Heart right ventricle (tissue), 16 donors: ENCODE measurements around the gene ATP8B1. TPM values are rescaled to one million over a fixed set of nuclear protein-coding genes. Genes with fewer than 3 reads are reported as not detected.

ENCODE experiments used
- ATAC-seq, 8 donors: fragments of 200-7000 bp; cut with Tn5 transposase; one replicate each; pipeline ENCODE4 v1.9.1; 2020; ENCODE audit warnings: mild to moderate bottlenecking in 8 of 8, moderate library complexity in 8 of 8, moderate number of reproducible peaks in 1 of 8
- DNase-seq, 2 donors: peaks; one replicate each; pipeline ENCODE4 v3.0.0-alpha.2; 2020
- H3K27ac ChIP-seq, 10 donors: fragments of 200-600 bp; sonication (generic) in 2 of 10; one replicate each; pipeline versions ENCODE4 v1.5.0 to v1.8.0; 2020 to 2022; ENCODE audit warnings: mild to moderate bottlenecking in 3 of 10
- H3K27me3 ChIP-seq, 7 donors: fragments of 200-600 bp; one replicate each; pipeline ENCODE4 v1.8.0; 2021 to 2022; ENCODE audit warnings: mild to moderate bottlenecking in 2 of 7
- H3K36me3 ChIP-seq, 9 donors: fragments of 200-600 bp; sonication (generic) in 1 of 9; one replicate each; pipeline versions ENCODE4 v1.5.0 to v1.8.0; 2020 to 2022; ENCODE audit warnings: mild to moderate bottlenecking in 2 of 9
- H3K4me1 ChIP-seq, 9 donors: fragments of 200-600 bp; sonication (generic) in 1 of 9; one replicate each; pipeline versions ENCODE4 v1.5.0 to v1.8.0; 2020 to 2022; ENCODE audit warnings: mild to moderate bottlenecking in 4 of 9
- H3K4me3 ChIP-seq, 10 donors: fragments of 200-600 bp; sonication (generic) in 2 of 10; one replicate each; pipeline versions ENCODE4 v1.5.0 to v1.8.0; 2020 to 2022; ENCODE audit warnings: mild to moderate bottlenecking in 7 of 10, moderate library complexity in 2 of 10
- H3K9me3 ChIP-seq, 11 donors: fragments of 200-600 bp in 10 of 11; sonication (generic) in 2 of 11; one replicate each; pipeline versions ENCODE4 v1.5.0 to v1.8.0; 2013 to 2022; ENCODE audit warnings: mild to moderate bottlenecking in 2 of 11, control low read depth in 1 of 11, moderate library complexity in 1 of 11
- WGBS, 2 donors: extraction: QIAGEN DNeasy Blood & Tissue Kit; methylation state at CpG; one replicate each; pipeline ENCODE4 v1.1.7; 2013; ENCODE audit warnings: inconsistent platforms in 1 of 2; 5-methylcytosine and 5-hydroxymethylcytosine counted together
- intact Hi-C, 10 donors: fragments of 100-400 bp; cut with DNase I; formaldehyde crosslinking; loops; one replicate each; pipeline versions ENCODE4 v1.11.1 to v1.14.2; 2022
- polyA plus RNA-seq, 2 donors: library from polyadenylated mRNA; stranded (reverse); fragments of 200-250 nt; gene quantifications; one replicate each; pipeline ENCODE4 v1.2.3, GENCODE V29; 2013
- total RNA-seq, 10 donors: library from RNA; stranded (reverse); fragmentation: NEBNext Ultra II Directional in 3 of 10; extraction: Animal tissue kit (Norgen Biotek cat#: 25700) in 3 of 10; gene quantifications; one replicate each; pipeline versions ENCODE4 v1.2.1 to v1.2.4, GENCODE V29; 2021 to 2023
- TF ChIP-seq, protein P1 (sequence below), 9 donors: fragments of 200-600 bp; sonication (generic) in 2 of 9; IDR thresholded peaks; one replicate each; pipeline versions ENCODE4 v1.5.0 to v1.8.0; 2021 to 2022; ENCODE audit warnings: antibody characterized with exemption in 9 of 9, mild to moderate bottlenecking in 5 of 9, moderate library complexity in 1 of 9
- donor health status: Arrhythmogenic right ventricular cardiomyopathy.
- donor health status: ischemic (EF 13 %, LVEDD 7.1; RV severe dilation, severe dysfunction).
- donor health status: healthy with polysubstance abuse.
- donor health status: DM: no; HTN: yes; CAD: no.
- donor health status: DM: no; HTN: no; CAD: no.
- donor health status: ischemic (EF 25% LVEDD 6.9; RV normal size, moderate dysfunction).
- donor health status: ischemic (EF 25% LVEDD 5.7; RV mildly dilated, moderate dysfunction).
- donor health status: healthy.
- donor health status: DM: yes; HTN: yes; CAD: no.
- donor health status: Ischemic cardiomyopathy.
- donor health status: ischemic (EF 35%, LVEDD 5.7; RV mildly dilated, moderate dysfunction).
- donor health status: nonischemic (EF 11% LVEDD 7.7; RV severe dilation, severe dysfunction).
- donor health status: DM: yes; HTN: yes; CAD: no.
- donor health status: PGD.
- donor health status: ischemic (EF 29% LVEDD 5.4; RV normal size, mild dysfunction).
- donor health status: nonischemic (EF 23%, LVEDD 6.1; RV moderate dilation, normal function).

The ATP8B1 gene
- total and polyA plus RNA-seq, 12 donors: 2.7 to 16.5 (median 7.2) TPM

DNA sequence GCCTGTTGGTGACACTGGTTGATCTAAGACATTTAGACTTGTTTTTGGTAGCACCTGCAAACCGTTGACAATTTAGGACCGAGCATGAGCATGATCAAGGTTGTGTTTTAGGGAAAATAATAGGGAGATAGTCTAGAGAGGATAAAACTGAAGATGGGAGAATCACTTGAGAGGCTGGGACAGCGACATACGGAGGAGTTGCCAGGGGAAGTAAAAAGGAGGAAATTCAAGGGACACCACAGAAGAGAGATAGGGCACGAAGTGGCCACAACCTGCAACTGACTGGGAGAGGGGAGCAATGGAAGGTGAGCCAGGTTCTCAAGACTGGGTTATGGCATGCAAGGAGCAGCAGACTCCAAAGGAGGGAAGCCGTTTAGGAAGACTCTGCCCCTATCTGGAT is 1.4 kb upstream of the ATP8B1 start:
- Histone ChIP-seq H3K4me1 (peaks cover 0 to 70% (median 44%) of the 10 kb centered on the region in 9 donors), H3K27me3 (peaks cover 0 to 43% (median 0%) of the 10 kb centered on the region in 7 donors), H3K4me3 (no peak overlapping the region), H3K36me3 (no peaks in the 10 kb centered on the region), H3K27ac (peak overlapping the region in 2 of 10 donors; percentile 95 to 97), H3K9me3 (no peaks in the 10 kb centered on the region)
- intact Hi-C loops: loop anchor here in 6 of 10 donors (5.0 to 10.0 kb wide), 6 partner anchors 90 to 182 kb away; partner anchors contain the start of gene NARS1 (in 1 of the 6)
- DNase-seq: no peak
- TF ChIP-seq, protein P1, sequence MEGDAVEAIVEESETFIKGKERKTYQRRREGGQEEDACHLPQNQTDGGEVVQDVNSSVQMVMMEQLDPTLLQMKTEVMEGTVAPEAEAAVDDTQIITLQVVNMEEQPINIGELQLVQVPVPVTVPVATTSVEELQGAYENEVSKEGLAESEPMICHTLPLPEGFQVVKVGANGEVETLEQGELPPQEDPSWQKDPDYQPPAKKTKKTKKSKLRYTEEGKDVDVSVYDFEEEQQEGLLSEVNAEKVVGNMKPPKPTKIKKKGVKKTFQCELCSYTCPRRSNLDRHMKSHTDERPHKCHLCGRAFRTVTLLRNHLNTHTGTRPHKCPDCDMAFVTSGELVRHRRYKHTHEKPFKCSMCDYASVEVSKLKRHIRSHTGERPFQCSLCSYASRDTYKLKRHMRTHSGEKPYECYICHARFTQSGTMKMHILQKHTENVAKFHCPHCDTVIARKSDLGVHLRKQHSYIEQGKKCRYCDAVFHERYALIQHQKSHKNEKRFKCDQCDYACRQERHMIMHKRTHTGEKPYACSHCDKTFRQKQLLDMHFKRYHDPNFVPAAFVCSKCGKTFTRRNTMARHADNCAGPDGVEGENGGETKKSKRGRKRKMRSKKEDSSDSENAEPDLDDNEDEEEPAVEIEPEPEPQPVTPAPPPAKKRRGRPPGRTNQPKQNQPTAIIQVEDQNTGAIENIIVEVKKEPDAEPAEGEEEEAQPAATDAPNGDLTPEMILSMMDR (IDR thresholded peaks at IDR 0.05): no peak
- WGBS, 2 donors: 77 to 89% methylated on average over 6 of the region's 6 CpGs
- ATAC-seq: no peak

- H3K9me3 ChIP-seq: no peaks in the 10 kb centered on the region
- 1% methylated on average over 70 to 74 of the region's 74 CpGs for WGBS, 2 donors
- TF ChIP-seq, protein P1 (IDR thresholded peaks at IDR 0.05): no peak
- ATAC-seq: peak in 3 of 8 donors; percentile 0 to 9 (median 7)
- peaks cover 0 to 43% (median 0%) of the 10 kb centered on the region in 7 donors for H3K27me3 ChIP-seq
- H3K27ac ChIP-seq: peak overlapping the region; percentile 81 to 97 (median 92)
- intact Hi-C loops: loop anchor here in 6 of 10 donors (5.0 to 10.0 kb wide), 6 partner anchors 88 to 180 kb away; partner anchors contain the start of gene NARS1 (in 1 of the 6)
- no peaks in the 10 kb centered on the region for H3K36me3 ChIP-seq
- no peak for DNase-seq
- peak overlapping the region; percentile 69 to 98 (median 90) for H3K4me3 ChIP-seq
- peaks cover 0 to 63% (median 36%) of the 10 kb centered on the region in 9 donors for H3K4me1 ChIP-seq
Measured at GRCh38 chr18:57802213-57803102, 657 bp downstream of the ATP8B1 start.

DNA sequence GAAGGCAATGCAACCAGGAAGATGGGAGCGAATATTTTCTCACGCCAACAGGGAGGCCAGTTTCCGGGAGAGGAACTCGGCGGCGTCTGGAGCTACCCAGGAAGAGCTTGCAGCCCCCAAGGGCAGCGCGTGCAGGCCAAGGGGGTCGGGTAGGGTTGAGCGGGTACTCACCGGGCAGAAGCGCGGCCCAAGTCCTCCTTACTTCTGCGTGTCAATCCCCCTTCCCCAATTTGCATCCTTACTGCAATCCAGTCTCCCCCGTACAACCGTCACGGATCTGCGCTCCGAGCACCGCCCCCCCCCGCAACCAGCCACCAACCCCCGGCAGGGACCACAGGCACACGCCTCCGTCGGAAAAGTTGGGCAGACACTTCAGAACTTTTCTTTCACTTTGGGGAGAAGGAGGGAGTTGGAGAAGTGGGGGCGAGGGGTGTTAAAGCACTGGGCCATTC is 1.3 kb downstream of the ATP8B1 start:
- no peaks in the 10 kb centered on the region for H3K36me3 ChIP-seq
- DNase-seq (peak in 1 of 2 donors; percentile 23), ATAC-seq (peak in 4 of 8 donors; percentile 5 to 18 (median 10))
- H3K4me3 ChIP-seq: peak overlapping the region; percentile 69 to 98 (median 90)
- peaks cover 0 to 43% (median 0%) of the 10 kb centered on the region in 7 donors for H3K27me3 ChIP-seq
- H3K4me1 ChIP-seq: peaks cover 0 to 63% (median 29%) of the 10 kb centered on the region in 9 donors
- TF ChIP-seq, protein P1 (IDR thresholded peaks at IDR 0.05): no peak
- H3K9me3 ChIP-seq: no peaks in the 10 kb centered on the region
- 8 to 18% methylated on average over 26 of the region's 26 CpGs for WGBS, 2 donors
- H3K27ac ChIP-seq: peak overlapping the region; percentile 18 to 97 (median 86)
- intact Hi-C loops: loop anchor here in 6 of 10 donors (5.0 to 10.0 kb wide), 6 partner anchors 87 to 179 kb away; partner anchors contain the start of gene NARS1 (in 1 of the 6)

DNA sequence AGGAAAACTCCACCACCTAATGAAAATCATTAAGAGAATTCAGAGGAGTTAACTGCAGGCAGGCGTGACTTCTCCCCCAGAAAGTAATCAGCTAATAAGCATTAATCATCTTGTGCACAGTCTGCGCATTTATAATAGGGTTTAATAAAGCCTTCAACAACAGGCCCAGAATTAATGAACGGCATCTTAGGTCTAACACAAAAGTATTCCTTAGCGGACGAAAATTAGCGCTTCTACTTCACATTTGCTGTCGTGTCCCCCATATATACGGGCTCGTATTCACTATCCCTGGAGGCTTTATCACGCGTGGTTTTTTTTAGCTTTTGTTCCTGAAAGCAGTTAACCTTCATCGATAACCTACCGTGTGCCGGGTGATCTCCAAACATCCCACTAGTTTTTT is 1.8 kb downstream of the ATP8B1 start:
- Histone ChIP-seq H3K9me3 (no peaks in the 10 kb centered on the region), H3K36me3 (no peaks in the 10 kb centered on the region), H3K27ac (peak overlapping the region in 9 of 10 donors; percentile 18 to 97 (median 88)), H3K4me1 (peaks cover 0 to 63% (median 25%) of the 10 kb centered on the region in 9 donors), H3K4me3 (peak overlapping the region; percentile 69 to 98 (median 90)), H3K27me3 (peaks cover 0 to 43% (median 0%) of the 10 kb centered on the region in 7 donors)
- ATAC-seq: no peak
- TF ChIP-seq, protein P1 (IDR thresholded peaks at IDR 0.05): no peak
- DNase-seq: no peak
- WGBS, 2 donors: 34 to 52% methylated on average over 14 of the region's 14 CpGs
- intact Hi-C loops: loop anchor here in 6 of 10 donors (5.0 to 10.0 kb wide), 6 partner anchors 87 to 179 kb away; partner anchors contain the start of gene NARS1 (in 1 of the 6)
